Colonic mucosa (tissue), 4 donors: ENCODE data around the gene RAPGEF5. TPM values are rescaled to one million over a fixed set of nuclear protein-coding genes. Genes with fewer than 3 reads are reported as not detected.

Experiments
- DNase-seq: peaks from one replicate; pipeline ENCODE4 v3.0.0-alpha.2; 2020
- H3K27ac ChIP-seq: fragments of 200-600 bp; one replicate; pipeline ENCODE4 v1.8.0; 2021
- H3K27me3 ChIP-seq: fragments of 200-600 bp; one replicate; pipeline ENCODE4 v1.8.0; 2021
- H3K36me3 ChIP-seq: fragments of 200-600 bp; one replicate; pipeline ENCODE4 v1.8.0; 2021
- H3K4me1 ChIP-seq: fragments of 200-600 bp; one replicate; pipeline ENCODE4 v1.8.0; 2021; ENCODE audit warnings: mild to moderate bottlenecking
- H3K4me3 ChIP-seq: fragments of 200-600 bp; one replicate; pipeline ENCODE4 v1.8.0; 2021
- H3K9ac ChIP-seq, 2 donors: one replicate each; pipeline ENCODE4 v1.7.0; 2013; ENCODE audit warnings: control low read depth in 2 of 2, low read depth in 2 of 2, low read length in 2 of 2
- H3K9me3 ChIP-seq: fragments of 200-600 bp; one replicate; pipeline ENCODE4 v1.8.0; 2021
- CTCF ChIP-seq: fragments of 200-600 bp; IDR thresholded peaks from one replicate; pipeline ENCODE4 v1.8.0; 2022; ENCODE audit warnings: antibody characterized with exemption, mild to moderate bottlenecking
- intact Hi-C: fragments of 100-400 bp; cut with DNase I; formaldehyde crosslinking; loops from one replicate; pipeline ENCODE4 v1.14.1; 2022
- total RNA-seq, 2 donors: library from RNA; stranded (reverse); fragmentation: NEBNext Ultra II Directional in 1 of 2; extraction: Animal tissue kit (Norgen Biotek cat#: 25700) in 1 of 2; gene quantifications; one replicate each; pipeline ENCODE4 v1.2.1, GENCODE V29; 2021
- donor health status: healthy.
- donor health status: DM: no; HTN: no; CAD: no.
- donor health status: DM: no; HTN: no; CAD: no.

The RAPGEF5 gene
- total RNA-seq, 2 donors from 2014 or later: 39.9 to 42.2 TPM

DNA sequence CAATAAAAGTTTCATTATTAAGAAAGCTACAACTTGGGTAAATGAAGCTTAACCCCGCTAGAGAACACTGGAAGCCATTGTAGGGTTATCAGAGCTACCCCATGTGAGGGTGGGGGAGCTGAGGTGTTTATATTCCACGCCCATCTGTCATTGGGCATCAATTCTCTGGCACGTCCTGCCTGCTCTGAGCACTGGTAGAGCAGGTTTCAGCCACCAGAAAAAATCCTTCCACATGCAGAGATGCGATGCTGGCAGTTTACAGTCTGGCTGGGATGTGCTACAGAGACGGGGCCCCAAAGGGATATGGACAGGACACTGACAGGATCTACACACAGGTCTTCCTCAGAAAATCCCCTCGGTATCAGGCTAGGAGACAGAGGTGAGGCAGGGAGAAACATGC, 15.9 kb upstream of the RAPGEF5 start:
- Histone ChIP-seq H3K36me3 (no peaks in the 10 kb centered on the region), H3K9ac (no peak overlapping the region), H3K4me1 (no peaks in the 10 kb centered on the region), H3K27ac (no peak overlapping the region), H3K9me3 (no peaks in the 10 kb centered on the region), H3K27me3 (no peaks in the 10 kb centered on the region), H3K4me3 (no peak overlapping the region)
- intact Hi-C loops: no loop called here
- no peak for TF ChIP-seq CTCF
- peak; percentile 31 for DNase-seq

DNA sequence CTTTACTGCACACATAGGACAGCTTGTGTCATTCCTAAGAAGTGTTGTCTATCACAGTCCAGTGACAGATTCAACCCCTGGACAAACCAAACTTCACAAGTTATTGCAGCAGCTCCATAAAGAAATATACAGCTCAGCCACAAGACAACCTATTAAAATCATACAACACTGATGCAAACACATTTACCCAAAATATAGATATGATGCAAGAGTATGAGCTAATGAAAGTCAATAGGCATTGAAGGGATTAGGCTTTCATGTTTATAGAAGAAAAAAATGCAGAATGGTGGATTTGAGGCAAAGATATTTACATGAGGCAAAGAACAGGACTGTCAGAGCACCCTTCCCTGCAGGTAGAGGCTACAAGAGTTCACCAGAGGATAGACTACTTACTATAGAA, 14.9 kb upstream of the RAPGEF5 start:
- Histone ChIP-seq H3K4me1 (no peaks in the 10 kb centered on the region), H3K9ac (no peak overlapping the region), H3K9me3 (no peaks in the 10 kb centered on the region), H3K4me3 (no peak overlapping the region), H3K36me3 (no peaks in the 10 kb centered on the region), H3K27ac (no peak overlapping the region), H3K27me3 (no peaks in the 10 kb centered on the region)
- intact Hi-C loops: no loop called here
- no peak for TF ChIP-seq CTCF
- no peak for DNase-seq

DNA sequence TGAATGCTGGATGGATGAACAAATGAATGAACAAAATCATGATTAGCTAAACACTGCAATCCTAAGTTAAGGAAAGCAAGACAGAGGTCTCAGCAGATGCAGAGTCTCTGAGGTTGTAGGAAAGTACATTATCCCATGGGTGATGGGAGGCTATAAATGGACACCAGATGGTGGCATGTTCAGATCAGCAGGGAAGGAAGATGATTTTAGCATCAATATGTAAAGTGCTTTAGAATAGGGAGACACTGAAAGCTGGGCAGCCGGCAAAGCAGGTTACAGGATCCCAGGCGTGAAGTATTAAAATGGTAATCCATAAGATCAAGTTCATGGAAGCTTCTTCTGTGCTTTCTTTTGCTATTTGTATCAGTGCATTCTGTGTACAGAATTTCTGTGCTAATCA, 7.9 kb upstream of the RAPGEF5 start:
- Histone ChIP-seq H3K27ac (no peak overlapping the region), H3K36me3 (no peaks in the 10 kb centered on the region), H3K9ac (no peak overlapping the region), H3K4me1 (no peaks in the 10 kb centered on the region), H3K9me3 (no peaks in the 10 kb centered on the region), H3K27me3 (no peaks in the 10 kb centered on the region), H3K4me3 (no peak overlapping the region)
- TF ChIP-seq CTCF: no peak
- no peak for DNase-seq
- intact Hi-C loops: no loop called here

GRCh38 chr7:22363756-22364422, 6.9 kb upstream of the RAPGEF5 start:
- DNase-seq: no peak

GRCh38 chr7:22361795-22362194, 4.8 kb upstream of the RAPGEF5 start:
- Histone ChIP-seq H3K27me3 (no peaks in the 10 kb centered on the region), H3K36me3 (no peaks in the 10 kb centered on the region), H3K9ac (no peak overlapping the region), H3K4me3 (no peak overlapping the region), H3K9me3 (no peaks in the 10 kb centered on the region), H3K27ac (no peak overlapping the region), H3K4me1 (no peaks in the 10 kb centered on the region)
- intact Hi-C loops: no loop called here
- peak; percentile 67 for DNase-seq
- no peak for TF ChIP-seq CTCF

More at GRCh38 chr7:22363756-22364422, 6.9 kb upstream of the RAPGEF5 start:
- no peaks in the 10 kb centered on the region for H3K36me3 ChIP-seq
- no peaks in the 10 kb centered on the region for H3K9me3 ChIP-seq
- no peaks in the 10 kb centered on the region for H3K4me1 ChIP-seq
- intact Hi-C loops: no loop called here
- no peak overlapping the region for H3K27ac ChIP-seq
- no peak overlapping the region for H3K9ac ChIP-seq
- H3K27me3 ChIP-seq: no peaks in the 10 kb centered on the region
- H3K4me3 ChIP-seq: no peak overlapping the region
- no peak for TF ChIP-seq CTCF
